HepG2 (cell line): ENCODE data around the gene ACSL6.

Experiments used
- CTCF ChIP-seq: sonication (generic); formaldehyde crosslinking; IDR thresholded peaks from 2 replicates; pipeline ENCODE4 v1.5.0; 2020; ENCODE audit warnings: mild to moderate bottlenecking, missing genetic modification reagents, moderate library complexity
- MTF1 ChIP-seq: sonication (generic); formaldehyde crosslinking; IDR thresholded peaks from 2 replicates; pipeline ENCODE4 v1.5.0; 2020; ENCODE audit warnings: missing genetic modification reagents
- RAD21 ChIP-seq: fragments of 450-650 bp; formaldehyde crosslinking; IDR thresholded peaks from 2 replicates; pipeline ENCODE4 v1.5.0; 2020; ENCODE audit warnings: mild to moderate bottlenecking
- TAF1 ChIP-seq: sonication (generic); formaldehyde crosslinking; IDR thresholded peaks from 2 replicates; pipeline ENCODE4 v1.4.0; 2020; ENCODE audit warnings: missing genetic modification reagents
- ZBTB2 ChIP-seq: sonication (generic); formaldehyde crosslinking; IDR thresholded peaks from 2 replicates; pipeline ENCODE4 v1.8.0; 2022; ENCODE audit warnings: low read depth, missing genetic modification reagents
- ZBTB34 ChIP-seq: sonication (generic); formaldehyde crosslinking; IDR thresholded peaks from 2 replicates; pipeline ENCODE4 v1.8.0; 2022; ENCODE audit warnings: mild to moderate bottlenecking, missing genetic modification reagents
- TF ChIP-seq, protein P1 (sequence below), 2 experiments: IDR thresholded peaks; 2 replicates each; pipeline ENCODE4 v1.6.1; 2011 to 2012; ENCODE audit warnings: low read length in 2 of 2, borderline replicate concordance in 1 of 2, low read depth in 1 of 2, mild to moderate bottlenecking in 1 of 2, moderate library complexity in 1 of 2

- TF ChIP-seq CTCF (CRISPR knock-in tag) = no peak
- TF ChIP-seq MTF1 (CRISPR knock-in tag) = no peak
- TF ChIP-seq, protein P1, sequence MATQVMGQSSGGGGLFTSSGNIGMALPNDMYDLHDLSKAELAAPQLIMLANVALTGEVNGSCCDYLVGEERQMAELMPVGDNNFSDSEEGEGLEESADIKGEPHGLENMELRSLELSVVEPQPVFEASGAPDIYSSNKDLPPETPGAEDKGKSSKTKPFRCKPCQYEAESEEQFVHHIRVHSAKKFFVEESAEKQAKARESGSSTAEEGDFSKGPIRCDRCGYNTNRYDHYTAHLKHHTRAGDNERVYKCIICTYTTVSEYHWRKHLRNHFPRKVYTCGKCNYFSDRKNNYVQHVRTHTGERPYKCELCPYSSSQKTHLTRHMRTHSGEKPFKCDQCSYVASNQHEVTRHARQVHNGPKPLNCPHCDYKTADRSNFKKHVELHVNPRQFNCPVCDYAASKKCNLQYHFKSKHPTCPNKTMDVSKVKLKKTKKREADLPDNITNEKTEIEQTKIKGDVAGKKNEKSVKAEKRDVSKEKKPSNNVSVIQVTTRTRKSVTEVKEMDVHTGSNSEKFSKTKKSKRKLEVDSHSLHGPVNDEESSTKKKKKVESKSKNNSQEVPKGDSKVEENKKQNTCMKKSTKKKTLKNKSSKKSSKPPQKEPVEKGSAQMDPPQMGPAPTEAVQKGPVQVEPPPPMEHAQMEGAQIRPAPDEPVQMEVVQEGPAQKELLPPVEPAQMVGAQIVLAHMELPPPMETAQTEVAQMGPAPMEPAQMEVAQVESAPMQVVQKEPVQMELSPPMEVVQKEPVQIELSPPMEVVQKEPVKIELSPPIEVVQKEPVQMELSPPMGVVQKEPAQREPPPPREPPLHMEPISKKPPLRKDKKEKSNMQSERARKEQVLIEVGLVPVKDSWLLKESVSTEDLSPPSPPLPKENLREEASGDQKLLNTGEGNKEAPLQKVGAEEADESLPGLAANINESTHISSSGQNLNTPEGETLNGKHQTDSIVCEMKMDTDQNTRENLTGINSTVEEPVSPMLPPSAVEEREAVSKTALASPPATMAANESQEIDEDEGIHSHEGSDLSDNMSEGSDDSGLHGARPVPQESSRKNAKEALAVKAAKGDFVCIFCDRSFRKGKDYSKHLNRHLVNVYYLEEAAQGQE (IDR thresholded peaks at IDR 0.05; ENCODE audit: borderline replicate concordance in 1 of 2, low read depth in 1 of 2, low read length in 2 of 2) = no peak
- no peak for TF ChIP-seq RAD21 (CRISPR knock-in tag)
- no peak for TF ChIP-seq TAF1 (CRISPR knock-in tag)
- TF ChIP-seq ZBTB34 (CRISPR knock-in tag) = no peak
- no peak for TF ChIP-seq ZBTB2 (CRISPR knock-in tag)
Measured at GRCh38 chr5:132026516-132027008, 15.1 kb upstream of the ACSL6 start.
